ENCODE data around the gene CFAP99. TPM values are rescaled to one million over a fixed set of nuclear protein-coding genes. Genes with fewer than 3 reads are reported as not detected.

The CFAP99 gene
- total and polyA plus RNA-seq, 4 donors, result 0.20 to 6.4 (median 5.9) TPM

DNA sequence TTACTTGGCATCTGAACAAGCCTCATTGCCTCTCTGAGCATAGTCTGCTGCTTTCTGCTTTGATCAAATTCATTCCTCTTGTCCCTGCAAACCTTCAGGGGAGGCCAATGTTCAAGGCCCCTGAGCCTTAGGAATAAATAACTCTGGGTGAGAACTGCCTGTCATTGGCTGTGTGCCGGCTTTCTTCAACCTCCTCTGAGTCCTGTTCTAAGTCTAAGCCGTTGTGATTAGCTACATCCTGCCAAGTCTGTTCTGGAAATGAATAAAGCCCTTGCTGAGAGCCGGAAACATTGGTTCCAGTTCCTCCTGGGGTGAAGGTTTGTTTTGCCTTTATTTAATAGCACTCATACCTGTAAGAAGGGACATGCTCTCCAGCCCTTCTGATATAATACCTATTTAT is 63.9 kb downstream of the CFAP99 start:
- H3K27ac ChIP-seq (ENCODE audit: low read depth, low read length), result peak overlapping the region; percentile 17
- WGBS (ENCODE audit: insufficient coverage), result 33% methylated on average over 1 of the region's 3 CpGs
- DNase-seq (ENCODE audit: low read depth in 4 of 6, low spot score in 6 of 6), result peak in 3 of 6 donors; percentile 28 to 80 (median 64)
- no peaks in the 10 kb centered on the region for H3K36me3 ChIP-seq (ENCODE audit: control insufficient read depth, insufficient read depth, low read length)
- H3K27me3 ChIP-seq (ENCODE audit: control insufficient read depth, insufficient read depth, low read length), result no peaks in the 10 kb centered on the region
- H3K4me3 ChIP-seq (ENCODE audit: low read depth, low read length), result no peak overlapping the region
- no peaks in the 10 kb centered on the region for H3K9me3 ChIP-seq (ENCODE audit: control insufficient read depth, insufficient read depth, low read length)
- peaks cover 19% of the 10 kb centered on the region for H3K4me1 ChIP-seq (ENCODE audit: control insufficient read depth, insufficient read depth, low read length)

DNA sequence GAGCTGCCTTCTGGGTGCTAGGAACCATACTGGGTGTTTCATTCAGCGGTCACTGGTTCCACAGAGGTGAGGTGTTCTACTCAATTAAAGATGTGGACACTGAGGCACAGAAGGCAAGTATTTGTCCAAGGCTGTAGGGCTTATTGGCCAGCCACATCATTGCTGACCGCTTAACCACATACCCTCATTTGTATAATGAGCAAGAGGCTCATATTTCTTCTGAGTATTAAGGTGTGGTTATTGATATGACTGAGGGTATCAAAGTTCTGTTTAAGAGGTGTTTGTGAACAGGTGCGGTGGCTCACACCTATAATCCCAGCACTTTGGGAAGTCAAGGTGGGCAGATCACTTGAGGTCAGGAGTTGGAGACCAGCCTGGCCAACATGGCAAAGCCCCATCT is 64.5 kb downstream of the CFAP99 start:
- no peak for DNase-seq (ENCODE audit: low read depth in 4 of 6, low spot score in 6 of 6)

DNA sequence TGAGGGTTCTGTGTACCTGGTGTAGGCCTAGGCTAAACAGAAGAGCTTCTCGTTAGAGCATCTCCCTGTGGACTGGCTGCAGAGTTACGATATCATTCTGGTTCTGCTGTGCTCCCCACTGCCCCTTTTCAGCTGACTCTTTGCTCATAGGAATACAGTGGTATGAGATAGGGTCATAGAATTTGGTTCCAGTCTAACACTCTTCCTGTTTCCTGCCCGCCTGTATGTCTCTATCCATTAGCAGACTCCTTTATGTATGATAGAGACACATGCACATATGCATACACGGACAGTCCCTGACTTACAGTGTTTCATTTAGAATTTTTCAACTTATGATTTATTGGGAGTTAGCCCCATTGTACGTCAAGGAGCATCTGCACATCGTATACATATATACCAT is 65.4 kb downstream of the CFAP99 start:
- no peak overlapping the region for H3K27ac ChIP-seq (ENCODE audit: low read depth, low read length)
- H3K27me3 ChIP-seq (ENCODE audit: control insufficient read depth, insufficient read depth, low read length), result no peaks in the 10 kb centered on the region
- H3K9me3 ChIP-seq (ENCODE audit: control insufficient read depth, insufficient read depth, low read length), result no peaks in the 10 kb centered on the region
- no peaks in the 10 kb centered on the region for H3K36me3 ChIP-seq (ENCODE audit: control insufficient read depth, insufficient read depth, low read length)
- H3K4me3 ChIP-seq (ENCODE audit: low read depth, low read length), result no peak overlapping the region
- peaks cover 19% of the 10 kb centered on the region for H3K4me1 ChIP-seq (ENCODE audit: control insufficient read depth, insufficient read depth, low read length)
- no CpG with 5 or more reads among the region's 6 CpGs for WGBS (ENCODE audit: insufficient coverage)
- no peak for DNase-seq (ENCODE audit: low read depth in 4 of 6, low spot score in 6 of 6)

More for the DNA sequence above, 64.5 kb downstream of the CFAP99 start:
- no peaks in the 10 kb centered on the region for H3K27me3 ChIP-seq (ENCODE audit: control insufficient read depth, insufficient read depth, low read length)
- WGBS (ENCODE audit: insufficient coverage), result no CpG with 5 or more reads among the region's 3 CpGs
- H3K27ac ChIP-seq (ENCODE audit: low read depth, low read length), result no peak overlapping the region
- H3K36me3 ChIP-seq (ENCODE audit: control insufficient read depth, insufficient read depth, low read length), result no peaks in the 10 kb centered on the region
- no peaks in the 10 kb centered on the region for H3K9me3 ChIP-seq (ENCODE audit: control insufficient read depth, insufficient read depth, low read length)
- H3K4me3 ChIP-seq (ENCODE audit: low read depth, low read length), result no peak overlapping the region
- peaks cover 19% of the 10 kb centered on the region for H3K4me1 ChIP-seq (ENCODE audit: control insufficient read depth, insufficient read depth, low read length)

DNA sequence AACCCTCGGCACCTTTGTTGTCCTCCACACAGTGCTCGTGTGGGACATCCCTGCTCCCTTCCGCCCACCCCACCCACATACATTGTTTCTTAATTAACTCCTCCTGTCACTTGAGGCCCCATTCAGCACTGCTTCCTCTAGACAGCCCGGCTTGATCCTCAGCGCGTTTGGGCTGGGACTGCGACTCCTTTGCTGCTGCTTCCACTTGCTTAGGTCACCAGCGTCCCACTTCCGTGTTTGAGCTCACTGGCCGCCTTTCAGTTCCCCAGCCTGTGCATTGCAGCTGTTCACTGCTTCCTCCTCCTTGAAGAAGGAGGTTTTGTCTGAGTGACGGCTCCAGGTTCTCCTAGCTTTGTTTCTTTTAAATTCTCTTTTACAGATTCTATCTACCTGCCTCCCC is 66.2 kb downstream of the CFAP99 start:
- Histone ChIP-seq H3K4me1 (ENCODE audit: control insufficient read depth, insufficient read depth, low read length) (peaks cover 19% of the 10 kb centered on the region), H3K9me3 (ENCODE audit: control insufficient read depth, insufficient read depth, low read length) (no peaks in the 10 kb centered on the region), H3K27ac (ENCODE audit: low read depth, low read length) (no peak overlapping the region), H3K36me3 (ENCODE audit: control insufficient read depth, insufficient read depth, low read length) (peaks cover 7% of the 10 kb centered on the region), H3K4me3 (ENCODE audit: low read depth, low read length) (no peak overlapping the region), H3K27me3 (ENCODE audit: control insufficient read depth, insufficient read depth, low read length) (no peaks in the 10 kb centered on the region)
- peak in 1 of 6 donors; percentile 32 for DNase-seq (ENCODE audit: low read depth in 4 of 6, low spot score in 6 of 6)
- 69% methylated on average over 9 of the region's 11 CpGs for WGBS (ENCODE audit: insufficient coverage)

DNA sequence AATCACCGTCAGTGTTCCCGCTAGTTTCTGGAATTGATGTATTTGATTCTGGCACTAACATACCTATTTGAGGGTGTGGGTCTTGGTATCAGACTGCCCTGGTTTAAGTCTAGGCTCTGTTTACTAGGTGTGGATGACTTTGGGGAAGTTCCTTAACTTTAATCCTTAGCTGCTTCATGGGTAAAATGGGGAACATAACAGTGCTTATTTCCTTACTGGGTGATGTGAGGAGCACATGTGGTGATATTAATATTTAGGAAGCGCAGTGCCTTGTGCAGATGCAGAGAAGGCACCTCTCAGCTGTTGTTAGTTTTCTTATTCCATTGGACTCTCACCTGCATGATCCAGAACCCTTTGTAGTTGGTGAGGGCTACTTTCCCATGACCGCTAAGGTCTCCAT is 67.2 kb downstream of the CFAP99 start:
- Histone ChIP-seq H3K4me1 (ENCODE audit: control insufficient read depth, insufficient read depth, low read length) (peaks cover 19% of the 10 kb centered on the region), H3K27ac (ENCODE audit: low read depth, low read length) (no peak overlapping the region), H3K27me3 (ENCODE audit: control insufficient read depth, insufficient read depth, low read length) (no peaks in the 10 kb centered on the region), H3K4me3 (ENCODE audit: low read depth, low read length) (no peak overlapping the region), H3K9me3 (ENCODE audit: control insufficient read depth, insufficient read depth, low read length) (no peaks in the 10 kb centered on the region), H3K36me3 (ENCODE audit: control insufficient read depth, insufficient read depth, low read length) (peaks cover 14% of the 10 kb centered on the region)
- DNase-seq (ENCODE audit: low read depth in 4 of 6, low spot score in 6 of 6), result no peak
- WGBS (ENCODE audit: insufficient coverage), result 100% methylated on average over 3 of the region's 4 CpGs

DNA sequence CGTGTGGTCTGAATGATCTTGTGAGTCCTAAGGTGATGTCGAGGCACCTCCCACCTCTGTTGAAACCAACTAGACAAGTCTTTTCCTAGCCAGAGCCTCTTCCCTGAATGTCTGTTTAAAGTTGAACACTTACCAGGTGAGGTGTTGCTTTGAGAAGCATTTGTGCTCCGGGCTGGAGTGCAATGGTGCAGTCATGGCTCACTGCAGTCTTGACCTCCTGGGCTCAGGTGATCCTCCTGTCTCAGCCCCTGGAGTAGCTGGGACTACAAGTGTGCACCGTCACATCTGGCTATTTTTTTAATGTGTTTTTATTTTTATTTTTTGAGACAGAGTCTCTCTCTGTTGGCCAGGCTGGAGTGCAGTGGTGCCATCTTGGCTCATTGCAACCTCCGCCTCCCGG is 68.2 kb downstream of the CFAP99 start:
- WGBS (ENCODE audit: insufficient coverage), result 100% methylated on average over 2 of the region's 6 CpGs
- peaks cover 24% of the 10 kb centered on the region for H3K36me3 ChIP-seq (ENCODE audit: control insufficient read depth, insufficient read depth, low read length)
- no peak for DNase-seq (ENCODE audit: low read depth in 4 of 6, low spot score in 6 of 6)
- H3K4me1 ChIP-seq (ENCODE audit: control insufficient read depth, insufficient read depth, low read length), result peaks cover 14% of the 10 kb centered on the region
- H3K4me3 ChIP-seq (ENCODE audit: low read depth, low read length), result no peak overlapping the region
- H3K27ac ChIP-seq (ENCODE audit: low read depth, low read length), result no peak overlapping the region
- no peaks in the 10 kb centered on the region for H3K27me3 ChIP-seq (ENCODE audit: control insufficient read depth, insufficient read depth, low read length)
- H3K9me3 ChIP-seq (ENCODE audit: control insufficient read depth, insufficient read depth, low read length), result no peaks in the 10 kb centered on the region

DNA sequence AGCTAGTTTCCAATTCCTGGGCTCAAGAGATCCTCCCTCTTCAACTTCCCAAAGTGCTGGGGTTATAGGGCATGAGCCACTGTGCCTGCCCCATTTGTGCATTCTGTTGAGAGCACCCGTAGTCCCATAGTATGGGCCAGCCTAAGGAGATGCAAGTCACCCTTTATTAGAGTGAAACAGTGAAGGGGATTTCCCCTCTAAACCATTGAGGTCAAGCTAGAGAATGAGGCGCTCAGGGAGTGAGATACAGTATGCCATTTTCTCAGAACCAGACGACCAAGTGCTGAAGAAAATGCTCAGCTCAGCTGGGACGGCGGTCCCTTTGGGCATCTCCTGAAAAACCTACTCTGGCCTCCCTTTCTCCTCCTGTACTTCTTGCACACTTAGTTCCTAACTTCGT is 68.9 kb downstream of the CFAP99 start:
- Histone ChIP-seq H3K4me3 (ENCODE audit: low read depth, low read length) (no peak overlapping the region), H3K4me1 (ENCODE audit: control insufficient read depth, insufficient read depth, low read length) (peaks cover 7% of the 10 kb centered on the region), H3K27me3 (ENCODE audit: control insufficient read depth, insufficient read depth, low read length) (no peaks in the 10 kb centered on the region), H3K27ac (ENCODE audit: low read depth, low read length) (no peak overlapping the region), H3K9me3 (ENCODE audit: control insufficient read depth, insufficient read depth, low read length) (no peaks in the 10 kb centered on the region), H3K36me3 (ENCODE audit: control insufficient read depth, insufficient read depth, low read length) (peaks cover 30% of the 10 kb centered on the region)
- 75% methylated on average over 4 of the region's 6 CpGs for WGBS (ENCODE audit: insufficient coverage)
- DNase-seq (ENCODE audit: low read depth in 4 of 6, low spot score in 6 of 6), result no peak

DNA sequence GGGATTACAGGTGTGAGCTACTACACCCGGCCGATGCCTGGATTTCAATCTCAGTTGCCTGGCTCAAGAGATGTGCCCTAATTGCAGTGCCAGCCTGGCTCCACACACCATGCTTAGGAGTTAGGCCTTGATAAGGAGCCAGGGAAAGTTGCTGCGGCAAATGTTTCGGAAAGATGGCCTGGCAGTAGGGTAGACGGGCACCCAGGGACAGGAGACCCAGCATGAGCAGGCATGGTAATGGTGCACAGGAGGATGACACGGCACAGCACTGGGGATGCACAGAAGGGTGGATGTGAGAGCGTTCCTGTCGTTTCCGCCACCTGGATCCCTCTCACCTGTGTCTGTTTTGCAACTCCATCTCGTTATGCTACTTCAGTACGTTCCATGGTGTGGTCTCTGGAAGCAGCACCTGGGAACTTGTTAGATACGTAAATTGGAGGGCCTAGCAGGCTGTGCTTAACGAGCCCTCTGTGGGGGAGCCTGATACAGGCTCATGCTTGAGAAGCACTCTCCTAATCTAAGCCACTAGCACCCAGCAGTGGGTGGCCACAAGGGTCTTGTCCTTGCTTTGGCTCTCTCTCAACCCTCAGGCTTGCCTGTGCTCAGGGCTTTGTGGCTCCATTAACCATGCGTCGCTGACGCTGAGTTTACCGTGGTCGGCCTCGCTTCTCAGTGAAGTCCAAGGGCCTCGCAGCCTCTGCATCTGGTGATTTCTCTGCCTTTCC is 70.5 kb downstream of the CFAP99 start:
- DNase-seq (ENCODE audit: low read depth in 4 of 6, low spot score in 6 of 6), result no peak
- 85% methylated on average over 20 of the region's 20 CpGs for WGBS (ENCODE audit: insufficient coverage)
- Histone ChIP-seq H3K4me3 (ENCODE audit: low read depth, low read length) (no peak overlapping the region), H3K4me1 (ENCODE audit: control insufficient read depth, insufficient read depth, low read length) (peaks cover 4% of the 10 kb centered on the region), H3K9me3 (ENCODE audit: control insufficient read depth, insufficient read depth, low read length) (no peaks in the 10 kb centered on the region), H3K27me3 (ENCODE audit: control insufficient read depth, insufficient read depth, low read length) (no peaks in the 10 kb centered on the region), H3K27ac (ENCODE audit: low read depth, low read length) (no peak overlapping the region), H3K36me3 (ENCODE audit: control insufficient read depth, insufficient read depth, low read length) (peaks cover 44% of the 10 kb centered on the region)

DNA sequence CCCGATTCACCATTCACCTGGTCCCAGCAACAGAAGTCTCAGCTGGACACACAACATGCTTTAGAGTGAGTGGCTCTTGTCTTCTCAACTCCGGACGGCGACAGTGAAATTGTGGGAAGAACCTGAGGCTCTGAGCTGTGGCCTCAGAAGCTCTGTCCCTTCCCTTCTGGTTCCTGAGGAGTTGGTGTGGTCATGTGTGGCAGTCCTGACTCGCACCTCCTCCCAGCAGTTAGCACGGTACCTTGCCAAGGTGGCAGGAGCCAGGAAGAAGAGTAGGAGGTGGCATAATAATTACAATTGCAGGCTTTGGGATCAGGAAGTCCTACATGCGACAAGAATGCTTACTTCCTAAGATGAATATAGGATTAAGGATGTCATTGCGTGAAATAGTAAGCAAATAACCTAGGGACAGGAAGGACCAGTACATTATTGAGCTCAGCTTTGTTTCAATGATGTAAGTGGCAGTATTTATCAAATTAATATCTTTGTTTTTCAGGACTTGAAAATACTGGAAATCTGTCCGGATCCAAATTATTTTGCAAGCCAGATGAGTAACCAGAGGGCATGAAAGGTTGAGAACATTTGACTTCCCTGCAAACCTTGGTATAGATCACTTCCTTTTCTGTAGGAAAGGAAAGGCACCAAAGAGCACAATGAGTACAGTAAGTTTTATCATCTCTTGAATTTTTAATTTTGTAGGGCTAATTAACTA is 71.2 kb downstream of the CFAP99 start:
- H3K36me3 ChIP-seq (ENCODE audit: control insufficient read depth, insufficient read depth, low read length), result peaks cover 46% of the 10 kb centered on the region
- H3K27me3 ChIP-seq (ENCODE audit: control insufficient read depth, insufficient read depth, low read length), result no peaks in the 10 kb centered on the region
- H3K27ac ChIP-seq (ENCODE audit: low read depth, low read length), result no peak overlapping the region
- peaks cover 1% of the 10 kb centered on the region for H3K4me1 ChIP-seq (ENCODE audit: control insufficient read depth, insufficient read depth, low read length)
- DNase-seq (ENCODE audit: low read depth in 4 of 6, low spot score in 6 of 6), result no peak
- H3K9me3 ChIP-seq (ENCODE audit: control insufficient read depth, insufficient read depth, low read length), result no peaks in the 10 kb centered on the region
- WGBS (ENCODE audit: insufficient coverage), result 100% methylated on average over 5 of the region's 9 CpGs
- H3K4me3 ChIP-seq (ENCODE audit: low read depth, low read length), result no peak overlapping the region

DNA sequence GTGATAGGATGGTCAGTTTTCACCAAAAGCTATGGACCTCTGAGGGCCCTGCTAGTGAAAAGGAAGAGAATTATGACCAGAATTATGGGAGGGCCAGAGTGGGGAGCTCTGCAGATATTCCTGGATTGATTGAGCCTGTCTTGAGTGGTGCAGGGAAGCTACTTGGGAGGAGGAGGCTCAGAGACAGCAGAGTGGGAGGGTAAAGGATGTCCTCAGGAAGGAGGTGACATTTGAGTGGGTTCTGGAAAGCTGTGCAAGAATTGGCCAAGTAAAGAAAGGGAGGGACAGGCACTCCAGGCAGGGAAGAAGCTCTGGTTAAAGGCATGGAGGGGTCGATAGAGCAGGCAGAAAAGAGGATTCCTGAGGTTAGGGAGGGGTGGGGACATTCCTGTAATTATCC is 74.2 kb downstream of the CFAP99 start:
- no peaks in the 10 kb centered on the region for H3K9me3 ChIP-seq (ENCODE audit: control insufficient read depth, insufficient read depth, low read length)
- WGBS (ENCODE audit: insufficient coverage), result 100% methylated on average over 1 of the region's 1 CpG
- H3K4me3 ChIP-seq (ENCODE audit: low read depth, low read length), result no peak overlapping the region
- DNase-seq (ENCODE audit: low read depth in 4 of 6, low spot score in 6 of 6), result no peak
- peaks cover 59% of the 10 kb centered on the region for H3K36me3 ChIP-seq (ENCODE audit: control insufficient read depth, insufficient read depth, low read length)
- H3K4me1 ChIP-seq (ENCODE audit: control insufficient read depth, insufficient read depth, low read length), result no peaks in the 10 kb centered on the region
- no peaks in the 10 kb centered on the region for H3K27me3 ChIP-seq (ENCODE audit: control insufficient read depth, insufficient read depth, low read length)
- H3K27ac ChIP-seq (ENCODE audit: low read depth, low read length), result no peak overlapping the region

All from spinal cord (tissue), 10 donors.